AML-193 (cell line): ENCODE measurements around the gene GPR179.

Experiments used
- DNase-seq, 2 experiments: peaks; one replicate each; lab custom pipeline; 2025; lab: John Stamatoyannopoulos, UW

GPR179 gene, protein sequence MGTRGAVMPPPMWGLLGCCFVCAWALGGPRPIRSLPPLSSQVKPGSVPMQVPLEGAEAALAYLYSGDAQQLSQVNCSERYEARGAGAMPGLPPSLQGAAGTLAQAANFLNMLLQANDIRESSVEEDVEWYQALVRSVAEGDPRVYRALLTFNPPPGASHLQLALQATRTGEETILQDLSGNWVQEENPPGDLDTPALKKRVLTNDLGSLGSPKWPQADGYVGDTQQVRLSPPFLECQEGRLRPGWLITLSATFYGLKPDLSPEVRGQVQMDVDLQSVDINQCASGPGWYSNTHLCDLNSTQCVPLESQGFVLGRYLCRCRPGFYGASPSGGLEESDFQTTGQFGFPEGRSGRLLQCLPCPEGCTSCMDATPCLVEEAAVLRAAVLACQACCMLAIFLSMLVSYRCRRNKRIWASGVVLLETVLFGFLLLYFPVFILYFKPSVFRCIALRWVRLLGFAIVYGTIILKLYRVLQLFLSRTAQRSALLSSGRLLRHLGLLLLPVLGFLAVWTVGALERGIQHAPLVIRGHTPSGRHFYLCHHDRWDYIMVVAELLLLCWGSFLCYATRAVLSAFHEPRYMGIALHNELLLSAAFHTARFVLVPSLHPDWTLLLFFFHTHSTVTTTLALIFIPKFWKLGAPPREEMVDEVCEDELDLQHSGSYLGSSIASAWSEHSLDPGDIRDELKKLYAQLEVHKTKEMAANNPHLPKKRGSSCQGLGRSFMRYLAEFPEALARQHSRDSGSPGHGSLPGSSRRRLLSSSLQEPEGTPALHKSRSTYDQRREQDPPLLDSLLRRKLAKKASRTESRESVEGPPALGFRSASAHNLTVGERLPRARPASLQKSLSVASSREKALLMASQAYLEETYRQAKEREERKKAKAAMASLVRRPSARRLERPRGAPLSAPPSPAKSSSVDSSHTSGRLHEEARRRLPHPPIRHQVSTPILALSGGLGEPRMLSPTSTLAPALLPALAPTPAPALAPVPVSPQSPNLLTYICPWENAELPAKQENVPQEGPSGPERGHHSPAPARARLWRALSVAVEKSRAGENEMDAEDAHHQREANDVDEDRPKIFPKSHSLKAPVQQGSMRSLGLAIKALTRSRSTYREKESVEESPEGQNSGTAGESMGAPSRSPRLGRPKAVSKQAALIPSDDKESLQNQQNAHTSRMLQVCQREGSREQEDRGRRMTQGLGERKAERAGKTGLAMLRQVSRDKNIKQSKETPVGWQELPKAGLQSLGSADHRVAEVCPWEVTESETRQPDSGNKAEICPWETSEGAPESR (N-terminal part only)

DNA sequence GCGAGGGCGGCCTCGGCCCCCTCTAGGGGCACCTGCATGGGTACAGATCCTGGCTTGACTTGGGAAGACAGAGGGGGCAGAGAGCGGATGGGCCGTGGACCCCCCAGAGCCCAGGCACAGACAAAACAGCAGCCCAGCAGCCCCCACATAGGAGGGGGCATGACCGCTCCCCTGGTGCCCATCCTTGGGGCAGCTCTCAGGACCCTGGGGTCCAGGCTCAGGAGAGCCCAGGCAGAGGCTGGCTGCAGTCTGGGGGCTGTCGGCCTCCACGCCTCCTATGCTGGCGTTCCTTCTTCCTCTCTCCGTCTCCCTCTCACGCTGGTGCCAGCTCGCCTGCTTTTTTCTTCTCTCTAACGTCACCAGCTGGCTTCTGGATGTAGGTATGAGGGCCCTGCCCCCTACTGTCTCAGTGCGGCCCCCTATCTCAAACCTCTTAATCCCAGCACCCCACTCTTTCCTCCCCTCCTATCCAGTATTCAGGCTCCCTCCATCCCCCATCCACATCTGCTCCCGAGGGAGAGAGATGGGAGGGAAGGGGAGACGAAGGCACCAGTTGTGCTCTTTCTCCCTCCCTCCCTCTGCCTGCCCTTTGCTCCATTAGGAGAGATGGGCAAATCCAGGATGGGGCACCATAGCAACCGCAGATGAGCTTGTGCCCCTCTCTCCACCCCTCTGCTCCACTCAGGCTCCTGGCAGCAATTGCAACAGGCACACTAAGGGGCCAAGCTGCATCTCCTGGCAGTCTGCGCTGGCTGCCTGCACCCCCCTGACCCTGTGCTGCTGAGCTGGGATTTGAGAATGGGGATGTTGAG, at the start of gene GPR179:
GPR179 (minus strand) TSS at position 349 of the 812 bp plus-strand sequence; CDS start at position 182, 167 bp downstream.
- no peak for DNase-seq

DNA sequence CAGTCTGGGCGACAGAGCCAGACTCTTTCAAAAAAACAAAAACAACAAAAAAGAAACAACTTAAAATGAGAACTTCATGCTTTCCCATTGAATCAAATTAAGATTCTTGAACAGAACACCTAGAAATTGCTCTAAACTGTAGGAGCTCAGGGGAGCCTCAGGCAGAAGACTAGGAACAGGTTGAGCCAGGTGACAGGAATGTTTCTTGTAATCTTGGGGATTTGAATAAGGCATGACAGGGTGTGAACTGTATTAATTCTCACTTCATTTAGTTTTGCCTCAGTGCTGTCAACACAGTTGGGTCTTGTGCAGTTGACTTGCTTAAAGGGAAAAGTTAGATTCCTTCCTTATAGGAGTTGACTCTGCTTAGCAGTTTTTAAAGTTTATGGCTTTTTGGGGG, 35.7 kb upstream of the GPR179 start:
- no peak for DNase-seq

DNA sequence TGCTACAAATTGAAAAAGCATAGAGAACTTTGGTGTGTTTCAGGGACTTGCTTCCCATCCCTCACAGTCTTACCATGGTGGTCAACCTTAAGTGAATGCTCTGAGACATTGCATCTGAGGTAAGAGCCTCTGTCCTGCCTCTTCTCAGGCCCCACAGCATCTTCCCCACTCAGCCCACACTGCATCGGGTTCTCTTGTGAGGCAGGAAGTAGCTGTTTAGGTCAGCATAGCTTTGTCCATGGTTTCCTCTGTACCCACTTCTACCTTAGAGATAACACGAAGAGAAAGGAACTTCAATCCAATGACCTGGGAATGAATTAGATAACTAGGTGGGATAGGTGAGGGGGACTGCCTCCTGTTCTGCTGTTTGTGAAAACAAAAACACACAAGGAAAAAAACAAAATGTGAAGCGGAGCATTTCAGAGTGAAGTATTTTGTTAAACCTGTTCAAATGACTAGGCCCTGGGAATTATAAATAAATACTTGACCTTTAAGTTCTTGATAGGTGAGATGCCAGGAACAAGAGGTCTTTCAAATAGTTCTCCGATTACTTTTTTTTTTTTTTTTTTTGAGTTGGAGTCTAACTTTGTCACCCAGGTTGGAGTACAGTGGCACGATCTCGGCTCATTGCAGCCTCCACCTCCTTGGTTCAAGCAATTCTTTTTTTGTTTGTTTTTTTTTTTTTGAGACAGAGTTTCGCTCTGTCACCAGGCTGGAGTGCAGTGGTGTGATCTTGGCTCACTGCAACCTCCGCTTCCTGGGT, 25.5 kb upstream of the GPR179 start:
- DNase-seq = no peak

DNA sequence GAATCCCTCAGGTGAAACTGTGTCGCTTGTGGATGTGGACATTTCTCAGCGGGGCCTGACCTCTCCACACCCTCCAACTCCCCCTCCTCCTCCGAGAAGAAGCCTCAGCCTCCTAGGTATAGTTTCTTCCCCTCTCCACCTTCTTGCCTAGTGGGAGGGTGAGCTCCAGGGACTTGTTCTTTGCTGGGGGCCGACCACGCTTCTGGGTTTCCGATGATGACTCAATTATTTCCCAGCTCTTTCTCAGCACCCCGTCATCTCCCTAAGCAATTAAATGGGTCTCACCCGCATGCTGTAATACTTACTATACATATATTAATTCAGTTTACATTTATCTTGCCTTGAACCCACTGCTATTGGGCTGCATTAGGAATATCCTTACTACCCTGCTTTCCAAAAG, 21.0 kb upstream of the GPR179 start:
- no peak for DNase-seq

DNA sequence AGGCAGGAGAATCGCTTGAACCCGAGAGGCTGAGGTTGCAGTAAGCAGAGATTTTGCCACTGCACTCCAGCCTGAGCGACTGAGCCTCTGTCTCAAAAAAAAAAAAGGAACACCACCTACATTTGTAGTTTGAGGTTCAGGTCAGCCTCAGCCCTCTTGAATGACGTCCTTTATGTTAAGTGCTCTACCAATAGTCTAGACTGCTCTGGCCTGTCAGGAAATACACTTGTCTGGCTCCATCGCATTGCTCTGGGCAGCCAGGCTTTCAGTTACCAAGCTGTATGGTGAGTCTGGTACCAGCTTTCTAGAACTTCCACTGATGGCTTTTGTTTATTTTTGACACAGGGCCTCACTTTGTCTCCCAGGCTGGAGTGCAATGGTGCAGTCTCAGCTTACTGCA, 19.3 kb upstream of the GPR179 start:
- no peak for DNase-seq

DNA sequence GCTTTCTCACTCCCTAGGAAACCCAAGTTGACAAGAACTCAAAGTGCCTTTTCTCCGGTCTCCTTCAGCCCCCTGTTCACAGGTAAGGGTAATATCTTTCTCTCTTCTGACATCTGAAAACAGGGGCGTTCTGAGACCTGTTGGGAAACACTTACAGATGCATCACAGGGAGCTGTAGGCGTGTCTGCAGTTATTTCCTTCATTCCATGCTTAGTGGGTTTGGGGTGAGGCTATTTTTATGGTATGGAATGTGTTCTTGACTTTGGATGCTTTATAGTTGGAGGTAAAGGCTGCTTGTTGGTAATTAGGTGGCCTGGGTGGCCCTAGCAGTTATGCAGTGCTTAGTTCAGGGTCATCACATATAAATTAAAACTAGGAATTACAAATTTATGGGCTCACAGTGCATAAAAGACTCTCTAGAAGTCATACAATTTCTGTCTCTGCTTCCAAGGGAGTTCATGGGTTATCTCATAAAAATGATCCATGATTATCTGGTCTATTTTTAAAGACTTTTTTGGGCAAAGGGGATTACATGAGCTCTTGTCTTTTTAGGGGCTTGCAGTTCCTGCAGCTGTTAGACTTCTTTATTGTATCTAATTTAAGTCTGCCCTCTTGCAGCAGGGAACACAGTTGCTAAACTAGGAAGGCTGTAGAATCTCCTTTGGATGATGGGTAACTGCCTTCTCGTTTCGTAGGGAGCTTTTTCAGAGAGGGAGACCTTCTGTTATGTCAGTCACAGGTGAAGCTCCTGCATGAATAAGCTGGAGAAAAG, 18.1 kb upstream of the GPR179 start:
- no peak for DNase-seq

DNA sequence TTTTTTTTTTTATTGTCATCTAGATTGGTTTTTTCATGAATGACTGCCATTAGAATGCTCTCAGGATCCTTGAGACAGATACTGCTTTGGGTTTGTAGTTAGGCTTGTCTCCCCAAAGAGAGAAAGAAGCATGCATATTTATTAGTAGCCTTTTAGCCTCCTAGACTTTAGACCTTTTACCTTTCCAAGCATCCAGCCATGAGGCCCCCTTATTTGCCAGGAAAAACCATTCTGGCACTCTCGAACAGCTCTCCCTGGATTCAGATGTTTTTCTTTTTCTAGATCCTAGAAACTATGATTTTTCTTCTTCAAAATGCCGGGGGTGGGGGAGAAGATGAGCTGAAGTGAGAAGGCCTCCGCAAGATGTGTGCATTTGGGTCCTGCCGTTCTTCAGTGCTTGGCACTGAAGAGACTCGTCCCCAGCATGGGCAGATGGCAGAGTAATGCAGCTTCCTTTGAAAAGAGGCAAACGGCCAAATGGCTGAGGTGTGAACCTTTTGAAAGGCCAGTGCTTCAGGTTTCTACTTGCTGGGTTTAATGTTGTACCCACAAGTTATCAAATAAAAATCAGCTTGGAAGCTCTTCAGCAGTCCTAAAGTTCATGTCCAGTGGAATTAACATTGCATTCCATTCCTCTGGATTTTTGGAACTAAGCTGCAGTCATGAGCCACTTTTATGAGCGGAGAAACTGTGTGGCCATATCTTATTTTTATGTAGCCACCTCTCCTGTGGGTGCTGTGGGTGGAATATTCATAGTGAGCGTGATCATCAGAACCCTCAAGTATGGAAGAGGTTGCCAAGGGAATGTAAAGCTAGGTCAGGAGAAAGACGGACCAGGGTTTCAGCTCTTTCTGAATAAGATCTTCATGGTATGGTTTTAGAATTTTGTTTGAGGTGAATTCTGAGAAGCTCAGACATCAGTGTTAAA, 15.1 kb upstream of the GPR179 start:
- DNase-seq = no peak

DNA sequence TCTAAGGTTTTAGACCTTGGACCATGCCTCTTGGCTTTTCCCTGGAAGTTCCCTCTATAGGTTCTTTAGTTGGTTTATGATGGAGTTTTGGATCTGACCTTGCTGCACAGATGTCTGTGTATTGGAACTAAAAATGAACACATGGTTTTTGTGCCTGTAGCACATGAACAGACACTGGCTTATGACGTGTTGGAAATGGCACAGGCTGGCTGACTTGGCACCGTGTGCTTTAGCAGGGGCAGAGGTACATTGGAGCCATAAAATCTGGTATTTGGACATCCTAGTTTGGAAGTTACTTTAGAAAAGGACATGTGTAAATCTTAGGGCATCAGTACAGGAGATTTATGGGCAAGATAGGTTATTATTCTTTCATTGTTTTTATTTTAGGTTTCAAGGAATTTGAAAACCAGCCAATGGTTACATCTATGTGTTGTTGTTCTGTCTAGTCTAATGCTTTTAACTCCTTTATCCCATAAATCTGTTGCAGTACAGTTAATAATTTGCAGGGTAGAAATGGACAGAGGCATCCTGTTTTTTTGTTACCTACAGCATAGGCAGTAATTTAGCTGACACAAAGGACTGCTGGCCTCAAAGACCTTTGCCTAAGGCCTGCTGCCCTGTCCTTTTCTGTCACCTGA, 13.8 kb upstream of the GPR179 start:
- no peak for DNase-seq

DNA sequence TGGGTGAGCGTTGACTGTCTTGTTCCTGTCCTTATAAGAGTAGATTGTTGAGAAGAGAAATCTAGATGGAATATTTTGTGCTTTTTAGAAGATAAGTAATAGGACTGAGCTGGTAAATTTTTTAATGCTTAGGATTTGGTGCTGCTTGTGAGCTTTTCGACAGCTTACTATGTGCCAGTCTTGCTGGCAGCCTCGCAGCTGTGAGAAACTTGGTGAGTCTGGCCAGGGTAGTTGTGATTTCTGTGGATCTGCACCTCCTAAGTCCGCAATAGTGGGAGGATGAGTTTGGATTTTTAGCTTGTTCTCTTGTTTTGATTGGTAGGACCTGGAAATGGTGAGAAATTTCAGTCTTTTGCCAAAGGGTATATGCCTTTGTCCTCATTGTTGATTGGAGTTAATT, 11.5 kb upstream of the GPR179 start:
- no peak for DNase-seq

DNA sequence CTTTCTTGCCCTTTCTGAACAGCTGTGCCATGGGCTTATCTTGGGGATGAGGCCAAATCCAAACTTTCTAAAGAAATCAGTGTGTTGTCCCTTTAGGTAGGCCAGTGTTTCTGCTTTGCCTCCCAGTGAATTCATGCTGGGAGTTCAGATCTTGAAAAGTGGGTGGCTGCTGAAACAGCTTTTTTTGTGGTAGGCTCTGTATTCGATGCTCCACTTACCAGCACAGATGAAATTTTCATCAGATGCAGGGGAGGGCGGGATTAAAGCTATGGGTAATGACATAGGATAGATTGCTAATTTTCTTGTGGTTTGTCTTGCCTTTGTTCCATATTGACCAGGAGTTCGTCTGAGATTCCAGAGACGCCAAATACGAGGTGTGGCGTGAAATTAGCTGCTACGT, 10.7 kb upstream of the GPR179 start:
- no peak for DNase-seq

DNA sequence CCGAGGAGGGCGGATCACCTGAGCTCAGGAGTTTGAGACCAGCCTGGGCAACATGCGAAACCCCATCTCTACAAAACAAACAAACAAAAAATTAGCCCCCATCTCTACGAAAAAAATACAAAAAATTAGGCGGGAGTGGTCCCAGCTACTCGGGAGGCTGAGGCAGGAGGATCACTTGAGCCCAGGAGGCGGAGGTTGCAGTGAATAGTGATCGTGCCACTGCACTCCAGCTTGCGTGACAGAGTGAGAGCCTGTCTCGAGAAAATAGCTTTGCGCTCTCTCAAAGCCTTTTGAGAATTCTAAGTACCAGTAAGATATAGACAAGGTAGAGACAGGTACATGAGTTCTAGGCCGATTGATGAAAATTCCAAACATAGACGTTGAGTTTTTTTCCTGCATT, 9.9 kb upstream of the GPR179 start:
- no peak for DNase-seq

DNA sequence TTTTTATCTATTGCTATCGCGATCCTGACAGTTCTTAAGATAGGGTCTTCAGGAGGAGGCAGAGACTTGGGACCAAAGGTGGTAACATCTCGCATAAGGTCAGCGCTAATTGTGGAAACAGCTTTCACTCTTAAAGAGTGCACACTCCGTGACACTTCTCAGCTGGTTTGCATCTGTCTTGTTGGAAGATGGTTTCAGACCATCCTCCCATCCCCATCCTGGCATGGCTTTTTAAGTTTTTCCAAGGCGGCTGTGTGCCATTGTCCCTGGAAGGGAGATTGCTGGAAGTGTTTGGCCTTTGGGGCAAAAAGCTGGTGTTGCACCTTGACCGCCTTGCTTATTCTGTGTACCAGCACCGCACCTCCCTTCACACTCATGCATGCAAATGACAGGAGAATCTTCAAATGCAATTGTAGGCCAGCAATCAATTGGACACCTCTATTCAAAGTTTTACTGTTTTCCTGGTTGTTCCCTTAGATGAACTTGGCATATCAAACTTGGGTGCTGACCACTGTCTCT, 9.4 kb upstream of the GPR179 start:
- DNase-seq = no peak

DNA sequence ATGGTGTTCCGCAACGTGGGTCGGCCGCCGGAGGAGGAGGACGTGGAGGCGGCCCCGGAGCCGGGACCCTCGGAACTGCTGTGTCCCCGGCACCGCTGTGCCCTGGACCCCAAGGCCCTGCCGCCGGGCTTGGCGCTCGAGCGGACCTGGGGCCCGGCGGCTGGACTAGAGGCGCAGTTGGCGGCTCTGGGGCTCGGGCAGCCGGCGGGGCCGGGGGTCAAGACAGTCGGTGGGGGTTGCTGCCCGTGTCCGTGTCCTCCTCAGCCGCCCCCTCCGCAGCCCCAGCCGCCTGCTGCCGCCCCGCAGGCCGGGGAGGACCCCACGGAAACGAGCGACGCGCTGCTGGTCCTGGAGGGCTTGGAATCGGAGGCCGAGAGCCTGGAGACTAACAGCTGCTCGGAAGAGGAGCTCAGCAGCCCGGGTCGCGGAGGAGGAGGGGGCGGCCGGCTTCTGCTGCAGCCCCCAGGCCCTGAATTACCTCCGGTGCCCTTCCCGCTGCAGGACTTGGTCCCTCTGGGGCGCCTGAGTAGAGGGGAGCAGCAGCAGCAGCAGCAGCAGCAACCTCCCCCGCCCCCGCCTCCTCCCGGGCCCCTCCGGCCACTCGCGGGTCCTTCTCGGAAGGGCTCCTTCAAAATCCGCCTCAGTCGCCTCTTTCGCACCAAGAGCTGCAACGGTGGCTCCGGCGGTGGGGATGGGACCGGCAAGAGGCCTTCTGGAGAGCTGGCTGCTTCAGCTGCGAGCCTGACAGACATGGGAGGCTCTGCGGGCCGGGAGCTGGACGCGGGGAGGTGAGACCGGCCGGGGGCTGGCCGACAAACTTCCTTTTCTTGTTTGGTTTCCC, 8.7 kb upstream of the GPR179 start:
- peak; percentile 41 to 48 for DNase-seq

DNA sequence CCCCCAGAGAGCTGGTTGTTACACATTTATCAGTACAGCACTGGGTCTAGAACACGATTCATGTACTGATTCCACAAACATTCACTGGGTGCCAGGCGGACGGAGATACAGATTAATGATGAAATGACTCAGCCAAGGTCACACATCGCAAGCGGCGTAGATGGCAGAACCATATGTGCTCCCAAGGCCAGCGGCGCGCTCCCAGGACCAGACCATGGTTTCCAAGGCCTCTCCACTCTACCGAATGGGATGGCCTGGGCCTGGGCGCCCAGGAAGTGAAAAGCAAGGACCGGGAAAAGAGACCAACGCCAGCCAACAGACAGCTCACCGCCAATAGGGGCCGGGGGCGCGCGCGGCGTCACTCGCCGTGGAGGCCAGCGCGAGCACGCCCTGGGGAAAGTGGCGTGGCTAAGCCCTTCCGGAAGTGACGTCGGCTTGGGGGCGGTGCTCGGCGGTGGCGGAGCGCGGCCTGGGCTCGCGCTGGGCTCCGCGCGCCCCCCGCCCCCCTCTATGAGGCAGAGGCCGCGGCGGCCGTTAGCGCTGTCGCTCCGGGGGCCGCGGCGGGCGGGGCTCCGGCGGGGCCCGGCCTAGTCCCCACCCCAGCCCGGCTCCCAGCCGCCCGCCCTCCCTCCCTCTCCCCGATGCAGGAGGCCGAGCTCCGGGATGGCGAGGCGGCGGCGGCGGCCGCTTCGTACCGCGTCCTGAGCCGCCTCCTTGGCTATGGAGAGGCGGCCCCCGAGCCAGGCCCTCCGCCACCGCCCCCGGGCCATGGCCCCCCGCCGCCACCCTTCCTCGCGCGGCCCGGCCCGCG, 7.9 kb upstream of the GPR179 start, which contains the start of gene SOCS7:
SOCS7 (plus strand) TSS at position 433 of the 811 bp plus-strand sequence; CDS start at position 642, 209 bp downstream.
- peak; percentile 82 to 86 for DNase-seq

DNA sequence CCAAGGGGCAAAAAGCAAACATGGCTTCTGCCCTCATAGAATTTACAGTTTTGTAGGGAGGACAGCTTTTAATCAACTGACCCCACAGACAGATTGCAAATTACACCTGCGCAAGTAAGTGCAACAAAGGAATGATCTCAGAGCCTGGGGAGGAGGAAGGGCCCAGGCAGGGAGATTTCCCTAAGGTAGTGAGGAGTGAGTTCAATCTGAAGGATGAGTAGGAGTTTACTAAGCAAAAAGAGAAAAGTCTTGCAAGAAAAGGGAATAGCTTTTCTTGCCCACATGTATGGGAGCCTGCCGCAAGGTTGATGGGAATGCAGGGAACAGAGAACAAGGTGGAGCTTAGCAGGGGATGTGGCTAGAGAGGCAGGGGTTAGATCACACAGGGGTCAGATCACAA, 6.3 kb upstream of the GPR179 start:
- DNase-seq = no peak
